Glomerular visceral epithelial cell (primary cell): ENCODE measurements around the gene RSPH10B.
"Not testable (repeated sequence)": the region's sequence is repeated elsewhere in the genome, so short reads cannot be mapped to it uniquely, and the experiment has no call there.

Source experiments
- DNase-seq: peaks from one replicate; pipeline ENCODE4 v3.0.0-alpha.2; 2016; ENCODE audit errors: extremely low spot score

The RSPH10B gene

GRCh38 chr7:5970347-5970911 is at the start of gene RSPH10B:
Gene RSPH10B, minus strand, starts transcription at chr7:5970689. Its CDS starts 3,573 bp downstream, at chr7:5967116.
- not testable (repeated sequence) for DNase-seq

DNA sequence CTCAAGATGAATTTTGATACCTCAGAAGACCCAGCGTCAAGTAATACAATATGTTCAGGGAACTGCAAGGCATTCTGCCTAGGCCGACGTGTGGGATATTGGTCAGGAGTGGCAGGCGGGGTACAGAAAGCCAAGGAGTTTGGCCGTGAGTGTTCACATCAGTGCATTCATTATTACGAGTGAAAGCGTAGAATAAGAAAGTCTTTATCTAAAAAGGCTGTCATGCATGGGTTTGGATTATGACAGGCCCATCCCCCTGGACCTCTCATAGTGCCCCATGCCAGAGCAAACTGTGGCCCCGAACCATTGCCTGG is 46.1 kb upstream of the RSPH10B start:
- no peak for DNase-seq

DNA sequence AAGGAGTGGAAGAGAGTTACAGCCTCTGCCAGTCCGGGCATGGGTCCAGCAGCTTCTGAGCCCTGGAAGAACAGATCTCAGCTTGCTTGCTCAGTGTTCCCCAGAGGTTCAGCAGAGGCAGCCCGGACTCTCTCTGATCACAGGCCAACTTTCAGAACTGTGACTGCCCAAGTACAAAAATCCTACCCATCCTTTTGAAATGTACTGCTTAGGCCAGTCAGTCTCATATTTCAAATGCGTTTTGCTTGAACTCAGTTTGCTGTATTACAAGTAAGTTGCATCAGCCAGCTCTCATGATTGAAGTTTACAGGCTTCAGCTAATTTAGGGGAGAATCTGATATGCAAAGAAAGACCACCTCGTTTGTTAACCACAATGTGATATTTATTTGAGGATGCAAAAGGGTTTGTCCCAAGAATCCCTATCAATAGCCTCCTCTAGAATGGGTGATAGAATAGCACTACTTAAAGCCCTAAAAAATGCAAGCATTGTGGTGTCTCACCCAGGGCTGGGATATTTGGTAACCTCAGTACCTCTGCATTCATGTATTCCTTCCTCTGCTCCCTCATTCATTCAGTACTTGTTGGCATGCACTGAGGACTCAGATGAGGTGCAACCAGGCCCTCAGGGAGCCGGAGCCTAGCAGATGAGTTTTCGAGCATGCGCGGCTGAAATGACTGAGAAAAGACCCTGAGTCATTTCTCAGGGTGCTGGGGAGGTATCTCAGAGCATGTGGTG is 45.6 kb upstream of the RSPH10B start:
- no peak for DNase-seq

GRCh38 chr7:6012355-6013104 is 42.0 kb upstream of the RSPH10B start:
- no peak for DNase-seq

DNA sequence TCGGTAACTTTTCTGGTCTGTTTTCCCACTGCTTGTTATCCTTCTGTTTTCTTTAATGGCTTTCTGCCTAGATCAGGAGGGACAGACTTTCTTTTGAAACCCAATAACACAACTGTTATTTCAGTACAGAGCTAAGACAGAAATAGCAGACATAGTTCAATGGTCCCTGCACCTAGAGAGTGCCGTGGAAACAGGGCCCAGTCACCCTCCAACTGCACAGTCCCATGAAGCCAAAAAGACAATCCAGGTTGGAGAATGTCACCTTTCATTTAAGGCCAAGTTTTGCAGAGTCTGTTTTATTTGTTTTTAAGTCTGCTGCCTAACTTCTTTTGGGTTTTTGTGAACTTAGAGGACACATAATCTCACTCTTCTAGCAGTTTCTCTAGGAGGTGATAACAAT is 41.1 kb upstream of the RSPH10B start:
- DNase-seq = no peak

DNA sequence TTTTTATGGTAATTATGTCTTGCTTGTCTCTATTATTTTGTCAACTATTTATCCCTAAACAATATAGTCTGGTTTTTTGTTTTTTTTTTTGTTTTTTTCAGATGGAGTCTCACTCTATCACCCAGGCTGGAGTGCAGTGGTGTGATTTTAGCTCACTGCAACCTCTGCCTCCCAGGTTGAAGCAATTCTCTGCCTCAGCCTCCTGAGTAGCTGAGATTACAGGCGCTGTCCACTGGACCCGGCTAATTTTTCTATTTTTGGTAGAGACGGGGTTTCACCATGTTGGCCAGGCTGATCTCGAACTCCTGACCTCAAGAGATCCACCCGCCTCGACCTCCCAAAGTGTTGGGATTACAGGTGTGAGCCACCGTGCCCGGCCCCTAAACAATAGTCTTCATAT is 39.9 kb upstream of the RSPH10B start:
- DNase-seq = not testable (repeated sequence)

- DNase-seq = peak; percentile 98
These were observed 38.5 kb upstream of the RSPH10B start, which contains the start of the genes AIMP2 and PMS2 for GRCh38 chr7:6008668-6009611. Gene AIMP2, plus strand, starts transcription at chr7:6009272. Its CDS starts 92 bp downstream, at chr7:6009364. Gene PMS2, minus strand, starts transcription at chr7:6009049. Its CDS starts 30 bp downstream, at chr7:6009019.

DNA sequence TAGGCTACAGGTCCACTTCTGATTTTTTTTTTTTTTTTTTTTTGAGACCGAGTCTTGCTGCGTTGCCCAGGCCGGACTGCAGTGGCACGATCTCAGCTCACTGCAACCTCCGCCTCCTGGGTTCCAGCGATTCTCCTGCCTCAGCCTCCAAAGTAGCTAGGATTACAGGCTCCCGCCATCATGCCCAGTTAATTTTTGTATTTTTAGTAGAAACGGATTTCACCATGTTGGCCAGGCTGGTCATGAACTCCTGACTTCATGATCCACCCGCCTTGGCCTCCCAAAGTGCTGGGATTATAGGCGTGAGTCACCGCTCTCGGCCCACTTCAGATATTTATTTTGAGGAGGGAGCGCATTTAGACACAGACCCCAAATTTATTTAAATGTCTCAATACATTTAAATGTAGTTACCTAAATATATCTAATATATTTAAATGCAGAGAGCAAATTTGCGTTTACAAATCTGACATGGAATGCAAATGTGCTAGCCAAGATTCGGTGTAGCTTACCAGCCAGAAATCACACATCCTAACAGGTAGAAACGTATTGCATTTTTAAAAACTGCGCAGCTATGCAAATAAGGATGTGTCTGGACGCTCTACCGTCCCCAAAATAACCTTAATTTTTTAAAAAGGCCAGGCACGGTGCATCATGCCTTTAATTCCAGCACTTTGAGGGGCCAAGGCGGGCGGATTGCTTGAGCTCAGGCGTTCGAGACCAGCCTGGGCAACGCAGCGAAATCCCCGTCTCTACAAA is 37.5 kb upstream of the RSPH10B start:
- DNase-seq = peak; percentile 22

- DNase-seq = no peak
These were observed 36.9 kb upstream of the RSPH10B start for GRCh38 chr7:6007386-6007785.

DNA sequence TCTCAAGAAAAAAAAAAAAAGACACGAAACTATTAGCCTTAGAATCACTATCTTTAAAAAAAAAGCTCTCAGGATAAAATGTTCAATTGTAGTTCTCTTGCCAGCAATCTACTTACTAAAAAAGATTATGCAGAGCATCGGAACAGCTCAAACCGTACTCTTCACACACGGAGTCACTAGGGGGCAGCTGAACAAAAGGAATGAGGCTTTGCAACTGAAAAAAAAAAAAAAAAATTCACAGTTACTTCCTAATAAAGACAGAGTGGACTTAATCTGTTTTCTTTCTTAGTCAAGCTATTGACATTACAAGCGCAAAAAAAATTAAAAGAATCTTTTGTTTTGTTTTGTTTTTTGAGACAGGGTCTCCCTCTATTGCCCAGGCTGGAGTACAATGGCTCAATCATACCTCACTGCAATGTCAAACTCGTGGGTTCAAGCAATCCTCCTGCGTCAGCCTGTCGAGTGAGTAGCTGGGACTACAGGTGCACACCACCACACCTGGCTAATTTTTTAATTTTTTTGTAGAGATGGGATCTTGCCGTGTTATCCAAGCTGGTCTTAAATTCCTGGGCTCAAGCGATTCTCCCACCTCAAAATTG is 26.8 kb upstream of the RSPH10B start:
- DNase-seq = peak; percentile 53

GRCh38 chr7:5987061-5987460 is 16.6 kb upstream of the RSPH10B start:
- not testable (repeated sequence) for DNase-seq

GRCh38 chr7:5979680-5980314 is 9.3 kb upstream of the RSPH10B start:
- not testable (repeated sequence) for DNase-seq

DNA sequence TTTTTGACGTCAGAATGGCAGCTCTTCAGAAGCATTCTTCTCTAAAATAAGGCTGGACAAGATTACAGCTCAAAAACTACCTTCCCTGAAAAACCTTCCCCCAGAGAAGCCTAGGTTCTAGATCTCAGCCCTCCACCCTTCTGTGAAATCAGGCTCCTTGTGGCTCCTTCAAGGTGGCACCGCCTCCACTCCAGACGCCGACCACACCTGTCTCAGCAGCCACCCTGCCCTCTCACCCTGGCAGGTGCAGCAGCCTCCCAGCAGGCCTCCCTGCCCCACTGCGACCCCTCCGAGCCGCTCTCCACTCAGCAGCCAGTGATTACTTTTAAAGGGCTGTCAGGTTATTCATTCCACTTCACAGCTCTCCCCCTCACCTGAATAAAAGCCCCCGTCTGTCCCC is 3.1 kb upstream of the RSPH10B start:
- not testable (repeated sequence) for DNase-seq

GRCh38 chr7:5963810-5964209 is 6.7 kb downstream of the RSPH10B start:
- DNase-seq = not testable (repeated sequence)

GRCh38 chr7:5963205-5963604 is 7.3 kb downstream of the RSPH10B start:
- DNase-seq = not testable (repeated sequence)

DNA sequence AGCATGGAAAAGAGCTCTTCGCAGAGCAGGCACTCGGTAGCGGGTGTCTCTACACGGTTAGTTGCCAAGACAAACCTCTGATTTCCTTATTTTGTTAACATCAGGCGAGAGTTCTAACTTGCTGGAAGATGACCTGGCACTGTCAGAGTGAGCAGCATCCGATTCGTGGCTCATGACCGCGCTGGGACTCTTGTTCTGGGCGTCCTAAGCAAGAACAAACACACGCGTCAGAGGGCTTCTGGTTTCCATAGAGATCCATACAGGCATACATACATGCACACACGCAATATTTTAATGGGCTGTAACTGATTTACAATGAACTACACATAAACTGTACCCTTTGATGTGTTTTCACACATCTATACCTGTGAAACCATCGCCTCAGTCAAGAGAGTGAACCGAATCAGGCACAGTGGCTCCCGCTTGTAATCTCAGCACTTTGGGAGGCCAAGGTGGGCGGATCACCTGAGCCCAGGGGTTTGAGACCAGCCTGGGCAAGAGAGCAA is 35.5 kb downstream of the RSPH10B start:
- DNase-seq = not testable (repeated sequence)

GRCh38 chr7:5931905-5932644 is 38.4 kb downstream of the RSPH10B start:
- peak; percentile 71 for DNase-seq

- not testable (repeated sequence) for DNase-seq
These were observed 39.2 kb downstream of the RSPH10B start for GRCh38 chr7:5931250-5931649.

DNA sequence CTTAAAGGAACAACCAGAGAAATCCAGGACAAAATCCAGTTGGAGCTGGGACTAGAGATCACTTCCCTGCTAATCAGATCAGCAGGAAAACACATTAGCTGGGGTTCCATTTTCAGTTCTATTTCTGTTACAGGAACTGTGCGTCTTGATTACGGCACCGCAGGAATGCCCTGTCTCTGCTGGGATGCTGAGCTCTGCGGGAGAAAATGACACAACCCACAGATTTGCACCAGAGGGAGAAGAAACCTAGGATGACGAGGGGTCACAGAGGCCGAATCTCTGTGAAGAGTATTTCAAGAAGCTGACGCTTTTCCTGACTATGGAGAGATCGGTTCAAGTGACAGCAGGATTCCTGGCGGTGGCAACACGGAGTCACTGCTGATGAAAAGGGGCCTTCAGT is 40.2 kb downstream of the RSPH10B start:
- DNase-seq = not testable (repeated sequence)
